ENCODE data around the gene TMEM30A. TPM values are rescaled to one million over a fixed set of nuclear protein-coding genes. Genes with fewer than 3 reads are reported as not detected.

Gene TMEM30A
- total RNA-seq, 3 donors from 2014 or later, result 79.6 to 84.2 (median 79.7) TPM

- no peaks in the 10 kb centered on the region for H3K9me3 ChIP-seq
- TF ChIP-seq POLR2A (IDR thresholded peaks at IDR 0.05) (no peak), POLR2AphosphoS5 (IDR thresholded peaks at IDR 0.05) (no peak), CTCF (IDR thresholded peaks at IDR 0.05) (no peak)
- no peaks in the 10 kb centered on the region for H3K36me3 ChIP-seq
- H3K27ac ChIP-seq, result no peak overlapping the region
- no peaks in the 10 kb centered on the region for H3K27me3 ChIP-seq
- no peak for DNase-seq (ENCODE audit: low spot score in 2 of 2)
- intact Hi-C loops (cut with DNase I; ENCODE audit: low total_unique reads), result no loop called here
- H3K4me1 ChIP-seq, result peaks cover 0 to 17% of the 10 kb centered on the region in 2 donors
- H3K4me3 ChIP-seq, result no peak overlapping the region
Observed at GRCh38 chr6:75286955-75287354, 2.4 kb upstream of the TMEM30A start.

- no peaks in the 10 kb centered on the region for H3K36me3 ChIP-seq
- intact Hi-C loops (cut with DNase I; ENCODE audit: low total_unique reads), result no loop called here
- H3K27me3 ChIP-seq, result no peaks in the 10 kb centered on the region
- H3K27ac ChIP-seq, result peak overlapping the region; percentile 94 to 98
- TF ChIP-seq CTCF (IDR thresholded peaks at IDR 0.05) (no peak), POLR2AphosphoS5 (IDR thresholded peaks at IDR 0.05) (no peak), POLR2A (IDR thresholded peaks at IDR 0.05) (no peak)
- no peaks in the 10 kb centered on the region for H3K9me3 ChIP-seq
- H3K4me3 ChIP-seq, result peak overlapping the region; percentile 82 to 91 (median 89)
- DNase-seq (ENCODE audit: low spot score in 2 of 2), result no peak
- H3K4me1 ChIP-seq, result peaks cover 0 to 31% of the 10 kb centered on the region in 2 donors
Observed at GRCh38 chr6:75285283-75285639, 669 bp upstream of the TMEM30A start.

- intact Hi-C loops (cut with DNase I; ENCODE audit: low total_unique reads), result no loop called here
- H3K36me3 ChIP-seq, result no peaks in the 10 kb centered on the region
- H3K27me3 ChIP-seq, result no peaks in the 10 kb centered on the region
- H3K4me1 ChIP-seq, result peaks cover 0 to 43% of the 10 kb centered on the region in 2 donors
- peak overlapping the region; percentile 94 to 98 for H3K27ac ChIP-seq
- H3K9me3 ChIP-seq, result no peaks in the 10 kb centered on the region
- no peak for DNase-seq (ENCODE audit: low spot score in 2 of 2)
- H3K4me3 ChIP-seq, result peak overlapping the region; percentile 82 to 91 (median 89)
- TF ChIP-seq POLR2A (IDR thresholded peaks at IDR 0.05) (no peak), CTCF (IDR thresholded peaks at IDR 0.05) (no peak), POLR2AphosphoS5 (IDR thresholded peaks at IDR 0.05) (no peak)
Observed at GRCh38 chr6:75283907-75284631, 523 bp downstream of the TMEM30A start.

GRCh38 chr6:75282706-75283105, 1.9 kb downstream of the TMEM30A start:
- intact Hi-C loops (cut with DNase I; ENCODE audit: low total_unique reads), result no loop called here
- Histone ChIP-seq H3K27ac (no peak overlapping the region), H3K4me1 (peaks cover 0 to 48% of the 10 kb centered on the region in 2 donors), H3K4me3 (peak overlapping the region; percentile 82 to 91 (median 89)), H3K9me3 (no peaks in the 10 kb centered on the region), H3K36me3 (no peaks in the 10 kb centered on the region), H3K27me3 (no peaks in the 10 kb centered on the region)
- no peak for TF ChIP-seq CTCF (IDR thresholded peaks at IDR 0.05)
- TF ChIP-seq POLR2AphosphoS5 (IDR thresholded peaks at IDR 0.05), result no peak
- TF ChIP-seq POLR2A (IDR thresholded peaks at IDR 0.05), result no peak
- no peak for DNase-seq (ENCODE audit: low spot score in 2 of 2)

GRCh38 chr6:75281653-75282052, 2.9 kb downstream of the TMEM30A start:
- no peak overlapping the region for H3K27ac ChIP-seq

More at GRCh38 chr6:75281653-75282052, 2.9 kb downstream of the TMEM30A start:
- intact Hi-C loops (cut with DNase I; ENCODE audit: low total_unique reads), result no loop called here
- TF ChIP-seq CTCF (IDR thresholded peaks at IDR 0.05) (no peak), POLR2A (IDR thresholded peaks at IDR 0.05) (no peak), POLR2AphosphoS5 (IDR thresholded peaks at IDR 0.05) (no peak)
- no peaks in the 10 kb centered on the region for H3K36me3 ChIP-seq
- no peaks in the 10 kb centered on the region for H3K27me3 ChIP-seq
- peak overlapping the region in 1 of 3 donors; percentile 91 for H3K4me3 ChIP-seq
- DNase-seq (ENCODE audit: low spot score in 2 of 2), result no peak
- H3K4me1 ChIP-seq, result peaks cover 0 to 48% of the 10 kb centered on the region in 2 donors
- no peaks in the 10 kb centered on the region for H3K9me3 ChIP-seq
